ENCODE measurements around the gene ADAT2. TPM values are rescaled to one million over a fixed set of nuclear protein-coding genes. Genes with fewer than 3 reads are reported as not detected.

ADAT2 gene
- total and polyA plus RNA-seq, 2 donors (not counting 3 experiments of a cell fraction or from before 2014, with no cell fraction given) = 5.4 to 9.8 TPM

GRCh38 chr6:143395699-143396098, 54.8 kb downstream of the ADAT2 start:
- no peak overlapping the region for H3K4me3 ChIP-seq (replicated peaks in 1 of 3; ENCODE audit: insufficient read depth in 1 of 3, low read depth in 1 of 3, low read length in 3 of 3)
- H3K27me3 ChIP-seq (ENCODE audit: control insufficient read depth in 2 of 2, insufficient read depth in 2 of 2, low read length in 2 of 2) = no peaks in the 10 kb centered on the region
- peaks cover under 1% of the 10 kb centered on the region for H3K4me1 ChIP-seq (ENCODE audit: control insufficient read depth, extremely low read depth, insufficient read depth, low read length)
- no peaks in the 10 kb centered on the region for H3K9me1 ChIP-seq (replicated peaks; ENCODE audit: control insufficient read depth, extremely low read depth, insufficient read depth, low read length)
- CTCF ChIA-PET = no interaction called here
- TF ChIP-seq CTCF (IDR thresholded peaks at IDR 0.05; ENCODE audit: extremely low read depth in 1 of 2, insufficient read depth in 1 of 2, low read depth in 1 of 2, low read length in 2 of 2) (no peak), GATA2 (IDR thresholded peaks at IDR 0.05; ENCODE audit: insufficient read depth, insufficient read length, low read depth, low read length) (no peak), MAX (IDR thresholded peaks at IDR 0.05; ENCODE audit: insufficient read depth, insufficient read length) (no peak), EZH2 (IDR thresholded peaks at IDR 0.05; ENCODE audit: borderline replicate concordance, low read depth, low read length, severe bottlenecking) (no peak), JUN (IDR thresholded peaks at IDR 0.05; ENCODE audit: borderline replicate concordance, insufficient read depth, insufficient read length, low read depth) (no peak), POLR2A (IDR thresholded peaks at IDR 0.05; ENCODE audit: low read depth, low read length) (no peak), FOS (IDR thresholded peaks at IDR 0.05; ENCODE audit: borderline replicate concordance, insufficient read depth, low read length) (no peak), MYC (IDR thresholded peaks at IDR 0.05; ENCODE audit: low read depth, low read length) (no peak)
- FAIRE-seq (no peak), DNase-seq (ENCODE audit: low read depth, low spot score) (no peak)
- no peaks in the 10 kb centered on the region for H3K79me2 ChIP-seq (ENCODE audit: control insufficient read depth, insufficient read depth, low read length)
- intact Hi-C loops (cut with micrococcal nuclease) = no loop called here
- no peak overlapping the region for H3K9ac ChIP-seq (replicated peaks; ENCODE audit: extremely low read depth, insufficient read depth, low read length)
- no peaks in the 10 kb centered on the region for H3K36me3 ChIP-seq (ENCODE audit: control insufficient read depth in 2 of 2, extremely low read depth in 1 of 2, insufficient read depth in 2 of 2, low read length in 2 of 2)
- H3K27ac ChIP-seq (ENCODE audit: insufficient read depth, low read depth, low read length) = no peak overlapping the region
- dilution Hi-C loops (cut with MboI; ENCODE audit: extremely low pct_ligation_motif_present, low sequenced_read_pairs) = no loop called here
- BruUV-seq (replicated peaks) = no TSS peak
- no peak overlapping the region for H3K4me2 ChIP-seq (ENCODE audit: insufficient read depth, low read length)
- no peaks in the 10 kb centered on the region for H3K9me3 ChIP-seq (replicated peaks; ENCODE audit: control insufficient read depth, insufficient read depth, low read length)
- H2AFZ ChIP-seq (ENCODE audit: low read depth, low read length) = no peak overlapping the region
- POLR2A ChIA-PET = no interaction called here
- H4K20me1 ChIP-seq (replicated peaks; ENCODE audit: control insufficient read depth, extremely low read depth, insufficient read depth, low read length) = no peaks in the 10 kb centered on the region
